C4-2B (cell line): ENCODE data around the gene IGFN1.

ENCODE experiments used
- ZFX ChIP-seq: fragments of 450-650 bp; IDR thresholded peaks from 2 replicates; pipeline ENCODE4 v1.6.1; 2017
- TF ChIP-seq, protein P1 (sequence below): fragments of 450-650 bp; conservative IDR thresholded peaks from 2 replicates; pipeline ENCODE4 v1.5.1; 2017; ENCODE audit warnings: mild to moderate bottlenecking

DNA sequence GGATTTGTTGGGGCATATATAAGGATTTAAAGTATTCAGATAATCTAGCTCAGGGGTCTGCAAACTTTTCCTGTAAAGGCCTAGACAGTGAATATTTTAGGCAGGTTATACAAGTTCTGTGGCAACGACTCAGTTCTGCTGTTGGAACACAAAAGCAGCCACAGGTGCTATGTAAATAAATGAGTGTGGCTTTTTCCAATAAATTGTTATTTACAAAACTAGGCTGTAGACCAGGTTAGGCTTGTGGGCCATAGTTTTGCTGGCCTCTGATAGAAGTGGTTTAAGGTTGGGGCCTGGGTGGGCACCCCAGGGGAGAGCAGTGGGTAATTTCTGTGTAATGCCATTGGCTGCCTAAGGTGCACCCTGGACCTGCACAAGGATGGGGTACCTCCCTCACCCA, 16.9 kb upstream of the IGFN1 start:
- TF ChIP-seq ZFX = no peak
- TF ChIP-seq, protein P1, sequence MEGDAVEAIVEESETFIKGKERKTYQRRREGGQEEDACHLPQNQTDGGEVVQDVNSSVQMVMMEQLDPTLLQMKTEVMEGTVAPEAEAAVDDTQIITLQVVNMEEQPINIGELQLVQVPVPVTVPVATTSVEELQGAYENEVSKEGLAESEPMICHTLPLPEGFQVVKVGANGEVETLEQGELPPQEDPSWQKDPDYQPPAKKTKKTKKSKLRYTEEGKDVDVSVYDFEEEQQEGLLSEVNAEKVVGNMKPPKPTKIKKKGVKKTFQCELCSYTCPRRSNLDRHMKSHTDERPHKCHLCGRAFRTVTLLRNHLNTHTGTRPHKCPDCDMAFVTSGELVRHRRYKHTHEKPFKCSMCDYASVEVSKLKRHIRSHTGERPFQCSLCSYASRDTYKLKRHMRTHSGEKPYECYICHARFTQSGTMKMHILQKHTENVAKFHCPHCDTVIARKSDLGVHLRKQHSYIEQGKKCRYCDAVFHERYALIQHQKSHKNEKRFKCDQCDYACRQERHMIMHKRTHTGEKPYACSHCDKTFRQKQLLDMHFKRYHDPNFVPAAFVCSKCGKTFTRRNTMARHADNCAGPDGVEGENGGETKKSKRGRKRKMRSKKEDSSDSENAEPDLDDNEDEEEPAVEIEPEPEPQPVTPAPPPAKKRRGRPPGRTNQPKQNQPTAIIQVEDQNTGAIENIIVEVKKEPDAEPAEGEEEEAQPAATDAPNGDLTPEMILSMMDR = no peak
